Chondrocyte (in vitro differentiated cells): ENCODE results near the gene PDE3B. TPM values are rescaled to one million over a fixed set of nuclear protein-coding genes. Genes with fewer than 3 reads are reported as not detected.
"Not testable (repeated sequence)": the region's sequence is repeated elsewhere in the genome, so short reads cannot be mapped to it uniquely, and the experiment has no call there.

ENCODE experiments used
- DNase-seq: peaks from one replicate; pipeline ENCODE4 v3.0.0; 2021; ENCODE audit warnings: mixed read lengths, low spot score
- H3K27ac Mint-ChIP-seq: one replicate; pipeline ENCODE4 v1.8.0; 2021; ENCODE audit warnings: mild to moderate bottlenecking, moderate library complexity, mixed read lengths; ENCODE audit not compliant: unreplicated experiment
- H3K27me3 Mint-ChIP-seq: 2 replicates; pipeline ENCODE4 v1.8.0; 2021; ENCODE audit warnings: low read depth, mixed read lengths
- H3K36me3 Mint-ChIP-seq: 2 replicates; pipeline ENCODE4 v1.8.0; 2021; ENCODE audit warnings: low read depth, mixed read lengths
- H3K4me1 Mint-ChIP-seq: 2 replicates; pipeline ENCODE4 v1.8.0; 2021; ENCODE audit warnings: low read depth, mild to moderate bottlenecking, mixed read lengths
- H3K4me3 Mint-ChIP-seq: one replicate; pipeline ENCODE4 v1.8.0; 2021; ENCODE audit warnings: mild to moderate bottlenecking, moderate library complexity, mixed read lengths; ENCODE audit not compliant: unreplicated experiment
- H3K9me3 Mint-ChIP-seq: 2 replicates; pipeline ENCODE4 v1.8.0; 2021; ENCODE audit warnings: low read depth, mixed read lengths
- total RNA-seq: library from RNA; stranded (reverse); gene quantifications from 3 replicates; pipeline ENCODE4 v1.2.1, GENCODE V29; 2021
- TF ChIP-seq, protein P1 (sequence below): fragments of 200-600 bp; sonication (generic); IDR thresholded peaks from 2 replicates; pipeline ENCODE4 v1.5.0; 2021; ENCODE audit warnings: antibody characterized with exemption, mild to moderate bottlenecking, moderate library complexity

Gene PDE3B
- total RNA-seq, 1 donor from 2014 or later, result 0.47 TPM

DNA sequence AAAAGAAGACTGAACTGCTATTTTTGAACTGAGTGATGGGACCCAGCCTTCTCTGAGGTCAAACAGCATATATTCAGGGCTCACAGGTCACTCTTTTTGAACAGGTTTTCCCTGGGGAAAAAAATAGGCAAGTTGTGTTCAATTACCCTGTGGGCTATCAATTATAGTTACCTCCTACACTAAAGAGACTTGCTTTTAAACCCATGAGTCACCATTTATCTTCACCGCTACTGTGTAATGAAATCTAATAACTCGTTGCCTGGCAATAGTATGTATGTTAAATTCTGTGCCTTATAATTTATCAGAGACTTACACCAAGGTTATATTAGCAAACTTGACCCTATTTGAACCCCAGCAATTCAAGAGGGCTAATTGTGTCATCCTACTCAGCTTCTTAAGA, 149.9 kb downstream of the PDE3B start:
- Mint-ChIP-seq H3K9me3 (peaks cover 5% of the 10 kb centered on the region), H3K4me3 (no peak overlapping the region), H3K27me3 (no peaks in the 10 kb centered on the region), H3K36me3 (no peaks in the 10 kb centered on the region), H3K4me1 (no peaks in the 10 kb centered on the region), H3K27ac (no peak overlapping the region)
- TF ChIP-seq, protein P1, sequence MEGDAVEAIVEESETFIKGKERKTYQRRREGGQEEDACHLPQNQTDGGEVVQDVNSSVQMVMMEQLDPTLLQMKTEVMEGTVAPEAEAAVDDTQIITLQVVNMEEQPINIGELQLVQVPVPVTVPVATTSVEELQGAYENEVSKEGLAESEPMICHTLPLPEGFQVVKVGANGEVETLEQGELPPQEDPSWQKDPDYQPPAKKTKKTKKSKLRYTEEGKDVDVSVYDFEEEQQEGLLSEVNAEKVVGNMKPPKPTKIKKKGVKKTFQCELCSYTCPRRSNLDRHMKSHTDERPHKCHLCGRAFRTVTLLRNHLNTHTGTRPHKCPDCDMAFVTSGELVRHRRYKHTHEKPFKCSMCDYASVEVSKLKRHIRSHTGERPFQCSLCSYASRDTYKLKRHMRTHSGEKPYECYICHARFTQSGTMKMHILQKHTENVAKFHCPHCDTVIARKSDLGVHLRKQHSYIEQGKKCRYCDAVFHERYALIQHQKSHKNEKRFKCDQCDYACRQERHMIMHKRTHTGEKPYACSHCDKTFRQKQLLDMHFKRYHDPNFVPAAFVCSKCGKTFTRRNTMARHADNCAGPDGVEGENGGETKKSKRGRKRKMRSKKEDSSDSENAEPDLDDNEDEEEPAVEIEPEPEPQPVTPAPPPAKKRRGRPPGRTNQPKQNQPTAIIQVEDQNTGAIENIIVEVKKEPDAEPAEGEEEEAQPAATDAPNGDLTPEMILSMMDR, result no peak
- no peak for DNase-seq

GRCh38 chr11:14796028-14796427, 152.4 kb downstream of the PDE3B start:
- not testable (repeated sequence) for H3K4me1 Mint-ChIP-seq, H3K36me3 Mint-ChIP-seq, H3K4me3 Mint-ChIP-seq, H3K9me3 Mint-ChIP-seq, DNase-seq, H3K27ac Mint-ChIP-seq, H3K27me3 Mint-ChIP-seq

- no peak overlapping the region for H3K27ac Mint-ChIP-seq
- no peaks in the 10 kb centered on the region for H3K27me3 Mint-ChIP-seq
- H3K36me3 Mint-ChIP-seq, result no peaks in the 10 kb centered on the region
- H3K4me3 Mint-ChIP-seq, result no peak overlapping the region
- TF ChIP-seq, protein P1, result no peak
- peaks cover 2% of the 10 kb centered on the region for H3K4me1 Mint-ChIP-seq
- no peaks in the 10 kb centered on the region for H3K9me3 Mint-ChIP-seq
- no peak for DNase-seq
Measured at GRCh38 chr11:14803846-14804245, 160.2 kb downstream of the PDE3B start.

DNA sequence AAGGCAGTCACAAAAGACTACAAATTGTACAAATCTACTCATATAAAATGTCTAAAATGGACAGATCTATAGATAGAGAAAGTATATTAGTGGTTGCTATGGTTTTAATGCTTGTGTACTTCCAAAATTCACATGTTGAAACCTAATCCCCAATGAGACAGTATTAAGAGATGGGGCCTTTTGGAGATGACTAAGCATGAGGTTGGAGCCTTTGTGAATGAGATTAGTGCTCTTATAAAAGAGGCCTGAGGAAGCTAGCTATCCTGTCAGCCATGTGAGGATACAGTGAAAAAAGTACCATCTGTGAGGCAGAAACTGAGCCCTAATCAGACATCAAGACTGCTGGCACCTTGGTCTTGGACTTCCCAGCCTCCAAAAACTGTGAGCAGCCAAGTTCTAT, 165.9 kb downstream of the PDE3B start:
- H3K27me3 Mint-ChIP-seq, result no peaks in the 10 kb centered on the region
- H3K27ac Mint-ChIP-seq, result no peak overlapping the region
- no peak overlapping the region for H3K4me3 Mint-ChIP-seq
- TF ChIP-seq, protein P1, result no peak
- no peak for DNase-seq
- peaks cover 2% of the 10 kb centered on the region for H3K4me1 Mint-ChIP-seq
- H3K36me3 Mint-ChIP-seq, result peaks cover 1% of the 10 kb centered on the region
- H3K9me3 Mint-ChIP-seq, result peaks cover 4% of the 10 kb centered on the region

DNA sequence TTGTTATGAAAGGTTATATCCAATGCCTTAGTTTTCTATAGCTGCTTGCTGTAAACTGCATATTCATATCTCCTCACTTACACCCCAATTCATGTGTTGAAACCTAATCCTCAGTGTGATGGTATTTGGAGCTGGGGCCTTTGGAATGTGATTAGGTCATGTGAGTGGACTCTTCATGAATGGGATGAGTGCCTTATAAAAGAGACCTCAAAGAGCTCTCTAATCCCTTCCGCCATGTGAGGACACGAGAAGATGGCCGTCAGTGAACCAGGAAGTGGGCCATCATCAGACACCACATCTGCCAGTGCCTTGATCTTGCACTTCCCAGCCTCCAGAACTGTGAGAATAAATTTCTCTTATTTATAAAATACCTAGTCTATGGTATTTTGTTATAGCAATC, 169.2 kb downstream of the PDE3B start:
- peaks cover 2% of the 10 kb centered on the region for H3K4me1 Mint-ChIP-seq
- no peak overlapping the region for H3K4me3 Mint-ChIP-seq
- no peak overlapping the region for H3K27ac Mint-ChIP-seq
- peaks cover 4% of the 10 kb centered on the region for H3K9me3 Mint-ChIP-seq
- peaks cover 1% of the 10 kb centered on the region for H3K36me3 Mint-ChIP-seq
- DNase-seq, result no peak
- H3K27me3 Mint-ChIP-seq, result no peaks in the 10 kb centered on the region
- TF ChIP-seq, protein P1, result no peak

DNA sequence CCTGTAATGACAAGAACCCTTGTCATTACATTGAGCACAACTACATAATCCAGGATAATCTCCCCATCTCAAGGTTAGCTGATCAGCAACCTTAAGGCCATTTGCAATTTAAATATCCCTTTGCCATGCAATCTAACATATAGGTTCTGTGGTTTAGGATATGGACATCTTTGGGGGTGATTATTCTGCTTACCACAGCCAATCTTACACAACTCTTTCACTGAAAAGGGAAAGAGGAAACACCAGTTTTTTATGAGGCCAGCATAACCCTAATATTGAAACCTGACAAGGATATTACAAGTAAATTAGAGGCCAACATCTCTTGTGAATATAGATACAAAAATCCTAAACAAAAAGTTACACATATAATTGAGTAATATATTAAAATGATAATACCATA, 169.9 kb downstream of the PDE3B start:
- H3K27ac Mint-ChIP-seq, result no peak overlapping the region
- H3K4me1 Mint-ChIP-seq, result no peaks in the 10 kb centered on the region
- TF ChIP-seq, protein P1, result no peak
- no peak for DNase-seq
- no peaks in the 10 kb centered on the region for H3K27me3 Mint-ChIP-seq
- peaks cover 1% of the 10 kb centered on the region for H3K36me3 Mint-ChIP-seq
- H3K4me3 Mint-ChIP-seq, result no peak overlapping the region
- H3K9me3 Mint-ChIP-seq, result peaks cover 4% of the 10 kb centered on the region
